ENCODE data around the gene KRTAP9-2. TPM values are rescaled to one million over a fixed set of nuclear protein-coding genes. Genes with fewer than 3 reads are reported as not detected.
"Not testable (repeated sequence)": the region's sequence is repeated elsewhere in the genome, so short reads cannot be mapped to it uniquely, and the experiment has no call there.

Gene KRTAP9-2
- total and polyA plus RNA-seq, 10 donors = not detected

- no peak for DNase-seq
- no peaks in the 10 kb centered on the region for H3K9me3 ChIP-seq
- no peak overlapping the region for H3K4me3 ChIP-seq
- TF ChIP-seq CTCF (IDR thresholded peaks at IDR 0.05 in 8 of 11, conservative IDR thresholded peaks at IDR 0.05 in 3 of 11) = no peak
- no peak for TF ChIP-seq POLR2A (IDR thresholded peaks at IDR 0.05)
- TF ChIP-seq POLR2AphosphoS5 (IDR thresholded peaks at IDR 0.05) = no peak
- peaks cover 0 to 5% (median 4%) of the 10 kb centered on the region in 7 donors for H3K27me3 ChIP-seq (replicated peaks in 1 of 7)
- 79 to 100% (median 90%) methylated on average over 1 of the region's 1 CpG for WGBS, 5 donors
- no peak overlapping the region for H3K27ac ChIP-seq
- H3K4me1 ChIP-seq = no peaks in the 10 kb centered on the region
- intact Hi-C loops (cut with DNase I; ENCODE audit: low total_unique reads) = no loop called here
- no peaks in the 10 kb centered on the region for H3K36me3 ChIP-seq
These were observed 24.8 kb downstream of the KRTAP9-2 start for GRCh38 chr17:41251261-41251660.

DNA sequence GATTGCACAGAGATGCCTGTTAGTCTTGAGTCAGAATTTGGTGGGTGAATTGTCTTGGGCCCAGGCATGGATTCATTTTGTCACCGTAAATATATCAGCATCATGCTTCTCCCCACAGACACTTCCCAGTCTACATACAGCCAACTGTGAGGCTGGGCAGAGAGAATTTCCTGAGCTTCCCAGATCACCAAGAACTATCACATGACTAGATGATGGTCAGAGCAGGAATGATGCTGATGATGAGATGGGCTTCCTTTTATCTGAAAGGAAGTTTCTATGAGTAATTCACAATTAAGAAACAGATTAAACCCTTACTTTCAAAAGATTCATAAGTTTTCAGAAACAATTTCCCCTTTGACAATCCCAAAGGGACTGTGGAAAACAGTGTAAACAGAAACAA, 28.4 kb downstream of the KRTAP9-2 start:
- no peaks in the 10 kb centered on the region for H3K36me3 ChIP-seq
- intact Hi-C loops (cut with DNase I; ENCODE audit: low total_unique reads) = no loop called here
- TF ChIP-seq POLR2AphosphoS5 (IDR thresholded peaks at IDR 0.05) (no peak), POLR2A (IDR thresholded peaks at IDR 0.05) (no peak), CTCF (IDR thresholded peaks at IDR 0.05 in 8 of 11, conservative IDR thresholded peaks at IDR 0.05 in 3 of 11) (no peak)
- H3K27me3 ChIP-seq (replicated peaks in 1 of 7) = peaks cover 0 to 20% (median 5%) of the 10 kb centered on the region in 7 donors
- H3K4me3 ChIP-seq = no peak overlapping the region
- no peaks in the 10 kb centered on the region for H3K9me3 ChIP-seq
- H3K4me1 ChIP-seq = no peaks in the 10 kb centered on the region
- WGBS, 5 donors = 0 to 59% (median 48%) methylated on average over 1 of the region's 1 CpG
- no peak for DNase-seq
- H3K27ac ChIP-seq = no peak overlapping the region

GRCh38 chr17:41255381-41256290, 29.2 kb downstream of the KRTAP9-2 start, which contains the start of gene KRTAP9-9:
Gene KRTAP9-9, plus strand, starts transcription at chr17:41255384.
- WGBS, 5 donors = 74 to 88% (median 79%) methylated on average over 4 to 5 of the region's 5 CpGs
- intact Hi-C loops (cut with DNase I; ENCODE audit: low total_unique reads) = not testable (repeated sequence)

DNA sequence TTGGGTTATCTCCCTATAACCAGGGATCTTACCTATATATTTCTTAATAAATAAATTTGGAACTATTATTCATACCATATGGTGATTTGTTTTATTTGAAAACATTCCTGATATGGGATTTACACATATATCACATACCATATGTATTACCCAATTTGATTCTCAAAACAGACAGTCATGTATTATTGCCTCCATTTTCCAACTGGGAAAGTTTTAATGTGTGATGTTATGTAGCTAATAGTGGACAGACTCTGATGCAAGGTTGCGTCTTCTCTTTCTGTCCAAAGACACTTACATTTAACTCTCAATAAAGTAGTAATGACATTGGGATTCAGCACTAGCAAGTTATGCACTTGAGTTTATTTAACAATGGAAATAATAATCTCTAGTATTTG, 29.8 kb downstream of the KRTAP9-2 start:
- Histone ChIP-seq H3K27ac (no peak overlapping the region), H3K4me1 (no peaks in the 10 kb centered on the region), H3K27me3 (replicated peaks in 1 of 7) (peaks cover 0 to 20% (median 5%) of the 10 kb centered on the region in 7 donors), H3K36me3 (no peaks in the 10 kb centered on the region), H3K9me3 (no peaks in the 10 kb centered on the region), H3K4me3 (no peak overlapping the region)
- 94 to 100% (median 95%) methylated on average over 1 of the region's 1 CpG for WGBS, 5 donors
- intact Hi-C loops (cut with DNase I; ENCODE audit: low total_unique reads) = no loop called here
- no peak for TF ChIP-seq POLR2AphosphoS5 (IDR thresholded peaks at IDR 0.05)
- DNase-seq = no peak

More at GRCh38 chr17:41255381-41256290, 29.2 kb downstream of the KRTAP9-2 start, which contains the start of gene KRTAP9-9:
- not testable (repeated sequence) for H3K9me3 ChIP-seq, H3K27ac ChIP-seq, H3K4me3 ChIP-seq, H3K36me3 ChIP-seq, DNase-seq, H3K4me1 ChIP-seq
- peaks cover 0 to 20% (median 5%) of the 10 kb centered on the region in 7 donors for H3K27me3 ChIP-seq (replicated peaks in 1 of 7)

DNA sequence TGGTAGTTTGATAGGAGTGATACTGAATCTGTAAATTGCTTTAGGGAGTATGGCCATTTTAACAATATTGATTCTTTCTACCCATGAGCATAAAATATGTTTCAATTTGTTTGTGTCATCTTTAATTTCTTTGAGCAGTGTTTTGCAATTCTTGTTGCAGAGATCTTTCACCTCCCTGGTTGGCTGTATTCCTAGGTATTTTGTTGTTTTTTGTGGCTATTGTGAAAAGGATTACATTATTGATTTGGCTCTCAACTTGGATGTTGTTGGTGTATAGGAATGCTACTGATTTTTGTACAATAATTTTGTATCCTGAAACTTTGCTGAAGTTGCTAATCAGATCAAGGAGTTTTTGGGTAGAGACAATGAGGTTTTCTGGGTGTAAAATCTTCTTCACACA, 32.0 kb downstream of the KRTAP9-2 start:
- no peaks in the 10 kb centered on the region for H3K4me1 ChIP-seq
- H3K27ac ChIP-seq = no peak overlapping the region
- no peaks in the 10 kb centered on the region for H3K9me3 ChIP-seq
- TF ChIP-seq POLR2A (IDR thresholded peaks at IDR 0.05) (no peak), POLR2AphosphoS5 (IDR thresholded peaks at IDR 0.05) (no peak), CTCF (IDR thresholded peaks at IDR 0.05 in 8 of 11, conservative IDR thresholded peaks at IDR 0.05 in 3 of 11) (no peak)
- no peaks in the 10 kb centered on the region for H3K36me3 ChIP-seq
- no peak for DNase-seq
- intact Hi-C loops (cut with DNase I; ENCODE audit: low total_unique reads) = no loop called here
- peaks cover 0 to 20% (median 5%) of the 10 kb centered on the region in 7 donors for H3K27me3 ChIP-seq (replicated peaks in 1 of 7)
- no peak overlapping the region for H3K4me3 ChIP-seq
